Suprapubic skin (tissue), 4 donors: ENCODE measurements around the gene MEMO1.
"Not testable (repeated sequence)": the region's sequence is repeated elsewhere in the genome, so short reads cannot be mapped to it uniquely, and the experiment has no call there.

Experiments
- CTCF ChIP-seq, 2 donors: fragments of 200-600 bp in 1 of 2; fragments of 450-650 bp in 1 of 2; sonication (generic) in 1 of 2; IDR thresholded peaks; one replicate each; pipeline ENCODE4 v1.5.1; 2016 to 2019; ENCODE audit warnings: antibody characterized with exemption in 2 of 2, mild to moderate bottlenecking in 1 of 2, moderate library complexity in 1 of 2
- EP300 ChIP-seq: sonication (generic); formaldehyde crosslinking; IDR thresholded peaks from one replicate; pipeline ENCODE4 v1.6.1; 2017; ENCODE audit warnings: antibody characterized with exemption
- POLR2A ChIP-seq, 2 donors: fragments of 450-650 bp; IDR thresholded peaks; one replicate each; pipeline ENCODE4 v1.6.1; 2017; ENCODE audit warnings: antibody characterized with exemption in 2 of 2, mild to moderate bottlenecking in 2 of 2, moderate library complexity in 2 of 2
- POLR2AphosphoS5 ChIP-seq, 3 donors: sonication (generic); formaldehyde crosslinking; IDR thresholded peaks; one replicate each; pipeline ENCODE4 v1.6.1; 2017; ENCODE audit warnings: antibody characterized with exemption in 3 of 3

- TF ChIP-seq CTCF (IDR thresholded peaks at IDR 0.05); POLR2AphosphoS5 (IDR thresholded peaks at IDR 0.05); POLR2A (IDR thresholded peaks at IDR 0.05); EP300: not testable (repeated sequence)
Observed at GRCh38 chr2:31900156-31900555, 110.7 kb downstream of the MEMO1 start.
